ENCODE results near the gene KAZN. TPM values are rescaled to one million over a fixed set of nuclear protein-coding genes. Genes with fewer than 3 reads are reported as not detected.
"Not testable (repeated sequence)": the region's sequence is repeated elsewhere in the genome, so short reads cannot be mapped to it uniquely, and the experiment has no call there.

Gene KAZN
- total RNA-seq, 1 donor from 2014 or later: 5.7 TPM

- no peak overlapping the region for H3K4me3 ChIP-seq (ENCODE audit: low read depth, low read length)
- peak; percentile 41 for TF ChIP-seq CTCF (conservative IDR thresholded peaks at IDR 0.05; ENCODE audit: low read depth, low read length)
- DNase-seq (ENCODE audit: low read depth): no peak
Measured at GRCh38 chr1:14571810-14572767, 26.4 kb upstream of the KAZN start.

- DNase-seq (ENCODE audit: low read depth): no peak
- no peak overlapping the region for H3K4me3 ChIP-seq (ENCODE audit: low read depth, low read length)
- TF ChIP-seq CTCF (conservative IDR thresholded peaks at IDR 0.05; ENCODE audit: low read depth, low read length): no peak
Measured at GRCh38 chr1:14572861-14573260, 25.6 kb upstream of the KAZN start.

- H3K4me3 ChIP-seq (ENCODE audit: low read depth, low read length): no peak overlapping the region
- no peak for TF ChIP-seq CTCF (conservative IDR thresholded peaks at IDR 0.05; ENCODE audit: low read depth, low read length)
- no peak for DNase-seq (ENCODE audit: low read depth)
Measured at GRCh38 chr1:14576155-14576554, 22.3 kb upstream of the KAZN start.

GRCh38 chr1:14577261-14577660 is 21.2 kb upstream of the KAZN start:
- no peak overlapping the region for H3K4me3 ChIP-seq (ENCODE audit: low read depth, low read length)
- no peak for DNase-seq (ENCODE audit: low read depth)
- no peak for TF ChIP-seq CTCF (conservative IDR thresholded peaks at IDR 0.05; ENCODE audit: low read depth, low read length)

GRCh38 chr1:14578156-14578555 is 20.3 kb upstream of the KAZN start:
- DNase-seq (ENCODE audit: low read depth): no peak
- H3K4me3 ChIP-seq (ENCODE audit: low read depth, low read length): no peak overlapping the region
- TF ChIP-seq CTCF (conservative IDR thresholded peaks at IDR 0.05; ENCODE audit: low read depth, low read length): no peak

- not testable (repeated sequence) for DNase-seq (ENCODE audit: low read depth); H3K4me3 ChIP-seq (ENCODE audit: low read depth, low read length)
Measured at GRCh38 chr1:14580295-14580694, 18.2 kb upstream of the KAZN start.

GRCh38 chr1:14580986-14581385 is 17.5 kb upstream of the KAZN start:
- no peak for TF ChIP-seq CTCF (conservative IDR thresholded peaks at IDR 0.05; ENCODE audit: low read depth, low read length)
- no peak overlapping the region for H3K4me3 ChIP-seq (ENCODE audit: low read depth, low read length)
- no peak for DNase-seq (ENCODE audit: low read depth)

All from epithelial cell of proximal tubule (primary cell).